Mammary epithelial cell (primary cell): ENCODE results near the gene STUB1.

Experiments
- CTCF ChIP-seq, 2 donors: IDR thresholded peaks in 1 of 2; conservative IDR thresholded peaks in 1 of 2; 2 replicates each; pipeline ENCODE4 v1.5.1; 2011 to 2012; ENCODE audit warnings: inconsistent platforms in 2 of 2, low read length in 2 of 2, mild to moderate bottlenecking in 2 of 2, control low read depth in 1 of 2, low read depth in 1 of 2; ENCODE audit not compliant: insufficient read depth in 1 of 2; ENCODE audit errors: extremely low read depth in 1 of 2
- EZH2 ChIP-seq: IDR thresholded peaks from 2 replicates; pipeline ENCODE4 v1.6.1; 2012; ENCODE audit warnings: low read length, inconsistent platforms, borderline replicate concordance

- TF ChIP-seq CTCF (conservative IDR thresholded peaks at IDR 0.05 in 1 of 2, IDR thresholded peaks at IDR 0.05 in 1 of 2; ENCODE audit: extremely low read depth in 1 of 2, insufficient read depth in 1 of 2, low read depth in 1 of 2, low read length in 2 of 2) (no peak), EZH2 (no peak)
Measured at GRCh38 chr16:718389-718788, 38.2 kb downstream of the STUB1 start.
